ENCODE data around the gene ZNF385C. TPM values are rescaled to one million over a fixed set of nuclear protein-coding genes. Genes with fewer than 3 reads are reported as not detected.

ZNF385C gene
- total and polyA plus RNA-seq, 2 of the 13 experiments (the other 11 are each of a cell fraction or from before 2014, with no cell fraction given): 2.3 to 6.1 TPM

GRCh38 chr17:42019509-42020404 lies 78.5 kb downstream of the ZNF385C start, which contains the start of gene NKIRAS2 (continued):
- TF ChIP-seq ATF4 (CRISPR knock-in tag; IDR thresholded peaks at IDR 0.05): no peak; a peak in 2 of 4 replicates
- TF ChIP-seq ZSCAN5A (CRISPR knock-in tag; IDR thresholded peaks at IDR 0.05; ENCODE audit: borderline replicate concordance): peak; percentile 57; the same call in 1 of the 2 replicates
- TF ChIP-seq ZNF225 (CRISPR knock-in tag; IDR thresholded peaks at IDR 0.05): peak; percentile 83; the same call in 1 of the 2 replicates
- TF ChIP-seq ZBTB20 (CRISPR knock-in tag; IDR thresholded peaks at IDR 0.05; ENCODE audit: borderline replicate concordance, low read depth): peak; percentile 90
- peak; percentile 91 for TF ChIP-seq ZFP91 (CRISPR knock-in tag; IDR thresholded peaks at IDR 0.05; ENCODE audit: borderline replicate concordance)
- no peak for TF ChIP-seq PREB (CRISPR knock-in tag; IDR thresholded peaks at IDR 0.05)
- no peak for TF ChIP-seq BRCA1 (CRISPR knock-in tag; IDR thresholded peaks at IDR 0.05)
- TF ChIP-seq ZNF264 (CRISPR knock-in tag; IDR thresholded peaks at IDR 0.05): peak; percentile 64; the same call in 1 of the 2 replicates
- TF ChIP-seq ZMAT3 (CRISPR knock-in tag; conservative IDR thresholded peaks at IDR 0.05): no peak; the same call in 1 of the 2 replicates
- no peak for TF ChIP-seq RNF2 (conservative IDR thresholded peaks at IDR 0.05; ENCODE audit: low read depth)
- no peak for TF ChIP-seq MLXIP (CRISPR knock-in tag; IDR thresholded peaks at IDR 0.05; ENCODE audit: borderline replicate concordance)
- TF ChIP-seq GMEB2 (CRISPR knock-in tag; IDR thresholded peaks at IDR 0.05; ENCODE audit: low read depth): peak; percentile 65; the same call in 1 of the 2 replicates
- TF ChIP-seq ZNF564 (CRISPR knock-in tag; IDR thresholded peaks at IDR 0.05): peak; percentile 88
- peak; percentile 72 for TF ChIP-seq ZC3H13 (CRISPR knock-in tag; IDR thresholded peaks at IDR 0.05)
- TF ChIP-seq ZBTB43 (CRISPR knock-in tag; conservative IDR thresholded peaks at IDR 0.05): no peak; the same call in 1 of the 2 replicates
- TF ChIP-seq NCOA5 (CRISPR knock-in tag; IDR thresholded peaks at IDR 0.05): no peak
